GM18505 (cell line): ENCODE data around the gene NEURL4.
A peak's percentile ranks its signal among the peaks of the same experiment; 100 is the strongest.

ENCODE experiments used
- ATAC-seq: cut with Tn5 transposase; IDR thresholded peaks from one replicate; pipeline ENCODE4 v1.9.1; 2021; ENCODE audit not compliant: unreplicated experiment
- POLR2A ChIP-seq: IDR thresholded peaks from 4 replicates; pipeline ENCODE4 v1.6.1; 2011; ENCODE audit warnings: borderline replicate concordance; ENCODE audit not compliant: insufficient read depth, insufficient read length; ENCODE audit errors: extremely low read depth

The NEURL4 gene

GRCh38 chr17:7311110-7311705 lies 17.9 kb downstream of the NEURL4 start:
- TF ChIP-seq POLR2A, result peak; percentile 29
- ATAC-seq, result no peak

- ATAC-seq, result no peak
- TF ChIP-seq POLR2A, result no peak
Measured at GRCh38 chr17:7309628-7310027, 19.5 kb downstream of the NEURL4 start.

- ATAC-seq, result peak; percentile 17
- TF ChIP-seq POLR2A, result peak; percentile 57
Measured at GRCh38 chr17:7308625-7309433, 20.3 kb downstream of the NEURL4 start.

GRCh38 chr17:7307686-7308624 lies 21.2 kb downstream of the NEURL4 start:
- peak; percentile 9 for ATAC-seq
- TF ChIP-seq POLR2A, result no peak

- ATAC-seq, result peak; percentile 67
- peak; percentile 86 for TF ChIP-seq POLR2A
Measured at GRCh38 chr17:7306911-7307685, 22.0 kb downstream of the NEURL4 start, which contains the start of gene EIF5A. EIF5A (plus strand) TSS chr17:7307628; CDS start chr17:7309636, 2,008 bp downstream.

- TF ChIP-seq POLR2A, result no peak
- ATAC-seq, result no peak
Measured at GRCh38 chr17:7304179-7304578, 25.0 kb downstream of the NEURL4 start.

GRCh38 chr17:7296189-7296861 lies 32.8 kb downstream of the NEURL4 start:
- TF ChIP-seq POLR2A, result no peak
- no peak for ATAC-seq

GRCh38 chr17:7295230-7296180 lies 33.6 kb downstream of the NEURL4 start:
- ATAC-seq, result no peak
- no peak for TF ChIP-seq POLR2A

GRCh38 chr17:7294614-7295153 lies 34.5 kb downstream of the NEURL4 start, which contains the start of gene YBX2:
YBX2 (minus strand) TSS chr17:7294639; CDS start chr17:7294500, 139 bp downstream.
- peak; percentile 41 for ATAC-seq
- TF ChIP-seq POLR2A, result no peak

GRCh38 chr17:7293816-7294613 lies 35.1 kb downstream of the NEURL4 start:
- no peak for TF ChIP-seq POLR2A

More at GRCh38 chr17:7293816-7294613, 35.1 kb downstream of the NEURL4 start:
- peak; percentile 1 for ATAC-seq
